HG03521 (cell line): ENCODE data around the gene BACE2.
"Not testable (repeated sequence)": the region's sequence is repeated elsewhere in the genome, so short reads cannot be mapped to it uniquely, and the experiment has no call there.

Experiments
- ATAC-seq: cut with Tn5 transposase; IDR thresholded peaks from one replicate; pipeline ENCODE4 v1.9.1; 2021; ENCODE audit warnings: mild to moderate bottlenecking, moderate library complexity; ENCODE audit not compliant: unreplicated experiment

The BACE2 gene

GRCh38 chr21:41182547-41182946 is 14.6 kb downstream of the BACE2 start:
- ATAC-seq = no peak

- ATAC-seq = no peak
These were observed 15.6 kb downstream of the BACE2 start for GRCh38 chr21:41183575-41183974.

GRCh38 chr21:41185802-41186201 is 17.8 kb downstream of the BACE2 start:
- no peak for ATAC-seq

GRCh38 chr21:41186755-41187536 is 19.0 kb downstream of the BACE2 start:
- ATAC-seq = no peak

GRCh38 chr21:41187537-41188025 is 19.6 kb downstream of the BACE2 start:
- ATAC-seq = no peak

GRCh38 chr21:41188486-41189149 is 20.7 kb downstream of the BACE2 start:
- no peak for ATAC-seq

GRCh38 chr21:41189150-41189745 is 21.3 kb downstream of the BACE2 start:
- ATAC-seq = no peak

- ATAC-seq = not testable (repeated sequence)
These were observed 24.6 kb downstream of the BACE2 start for GRCh38 chr21:41192552-41192951.

- ATAC-seq = no peak
These were observed 27.4 kb downstream of the BACE2 start for GRCh38 chr21:41195311-41195710.

GRCh38 chr21:41196993-41197392 is 29.0 kb downstream of the BACE2 start:
- ATAC-seq = no peak

- no peak for ATAC-seq
These were observed 29.6 kb downstream of the BACE2 start for GRCh38 chr21:41197582-41197981.

GRCh38 chr21:41198647-41199046 is 30.7 kb downstream of the BACE2 start:
- not testable (repeated sequence) for ATAC-seq

GRCh38 chr21:41199123-41199522 is 31.2 kb downstream of the BACE2 start:
- ATAC-seq = no peak

GRCh38 chr21:41199588-41199987 is 31.6 kb downstream of the BACE2 start:
- ATAC-seq = no peak

GRCh38 chr21:41201385-41201784 is 33.4 kb downstream of the BACE2 start:
- ATAC-seq = no peak

GRCh38 chr21:41204736-41205135 is 36.8 kb downstream of the BACE2 start:
- no peak for ATAC-seq

GRCh38 chr21:41207401-41208375 is 39.7 kb downstream of the BACE2 start:
- ATAC-seq = no peak

- ATAC-seq = no peak
These were observed 40.4 kb downstream of the BACE2 start for GRCh38 chr21:41208376-41208763.

- no peak for ATAC-seq
These were observed 41.2 kb downstream of the BACE2 start for GRCh38 chr21:41209016-41209619.

- ATAC-seq = no peak
These were observed 42.6 kb downstream of the BACE2 start for GRCh38 chr21:41210426-41211059.
